Mesothelial cell of epicardium (in vitro differentiated cells): ENCODE results near the gene TCEA3. TPM values are rescaled to one million over a fixed set of nuclear protein-coding genes. Genes with fewer than 3 reads are reported as not detected.

Source experiments
- DNase-seq, 2 experiments: peaks; one replicate each; pipeline ENCODE4 v3.0.0; 2021; ENCODE audit warnings: low spot score in 2 of 2; ENCODE audit not compliant: unreplicated experiment in 2 of 2
- H3K27ac Mint-ChIP-seq: 2 replicates; pipeline ENCODE4 v1.8.0; 2021; ENCODE audit warnings: mixed read lengths
- H3K27me3 Mint-ChIP-seq: 2 replicates; pipeline ENCODE4 v1.8.0; 2021; ENCODE audit warnings: low read depth, mixed read lengths
- H3K36me3 Mint-ChIP-seq: 2 replicates; pipeline ENCODE4 v1.8.0; 2021; ENCODE audit warnings: mixed read lengths
- H3K4me1 Mint-ChIP-seq: 2 replicates; pipeline ENCODE4 v1.8.0; 2021; ENCODE audit warnings: mixed read lengths
- H3K4me3 Mint-ChIP-seq: 2 replicates; pipeline ENCODE4 v1.8.0; 2021; ENCODE audit warnings: mild to moderate bottlenecking, moderate library complexity, mixed read lengths
- H3K9me3 Mint-ChIP-seq: 2 replicates; pipeline ENCODE4 v1.8.0; 2021; ENCODE audit warnings: mixed read lengths
- CTCF ChIP-seq: fragments of 200-600 bp; sonication (generic); IDR thresholded peaks from one replicate; pipeline ENCODE4 v1.5.0; 2021; ENCODE audit warnings: antibody characterized with exemption; ENCODE audit not compliant: unreplicated experiment
- total RNA-seq: library from RNA; stranded (reverse); gene quantifications from 3 replicates; pipeline ENCODE4 v1.2.1, GENCODE V29; 2021

Gene TCEA3
- total RNA-seq, 1 donor from 2014 or later, result 10.0 TPM

GRCh38 chr1:23420778-23421177 lies 3.8 kb downstream of the TCEA3 start:
- Mint-ChIP-seq H3K27me3 (peaks cover 32% of the 10 kb centered on the region), H3K27ac (no peak overlapping the region)

GRCh38 chr1:23419180-23419579 lies 5.4 kb downstream of the TCEA3 start:
- DNase-seq, result no peak
- Mint-ChIP-seq H3K36me3 (no peaks in the 10 kb centered on the region), H3K4me1 (peaks cover 28% of the 10 kb centered on the region), H3K9me3 (no peaks in the 10 kb centered on the region), H3K4me3 (no peak overlapping the region), H3K27ac (no peak overlapping the region), H3K27me3 (peaks cover 21% of the 10 kb centered on the region)
- TF ChIP-seq CTCF, result no peak

More at GRCh38 chr1:23420778-23421177, 3.8 kb downstream of the TCEA3 start:
- Mint-ChIP-seq H3K36me3 (peaks cover under 1% of the 10 kb centered on the region), H3K4me3 (no peak overlapping the region), H3K9me3 (no peaks in the 10 kb centered on the region), H3K4me1 (peaks cover 30% of the 10 kb centered on the region)
- no peak for DNase-seq
- TF ChIP-seq CTCF, result no peak

GRCh38 chr1:23417570-23417969 lies 7.0 kb downstream of the TCEA3 start:
- Mint-ChIP-seq H3K27ac (no peak overlapping the region), H3K27me3 (peaks cover 12% of the 10 kb centered on the region), H3K4me1 (peaks cover 19% of the 10 kb centered on the region), H3K36me3 (no peaks in the 10 kb centered on the region), H3K4me3 (no peak overlapping the region), H3K9me3 (no peaks in the 10 kb centered on the region)
- DNase-seq, result no peak
- no peak for TF ChIP-seq CTCF

GRCh38 chr1:23416964-23417363 lies 7.6 kb downstream of the TCEA3 start:
- peaks cover 11% of the 10 kb centered on the region for H3K27me3 Mint-ChIP-seq

GRCh38 chr1:23408797-23409290 lies 15.7 kb downstream of the TCEA3 start:
- TF ChIP-seq CTCF, result no peak
- DNase-seq, result no peak
- peaks cover 23% of the 10 kb centered on the region for H3K4me1 Mint-ChIP-seq
- H3K4me3 Mint-ChIP-seq, result no peak overlapping the region
- no peaks in the 10 kb centered on the region for H3K27me3 Mint-ChIP-seq
- no peaks in the 10 kb centered on the region for H3K9me3 Mint-ChIP-seq
- H3K36me3 Mint-ChIP-seq, result no peaks in the 10 kb centered on the region
- H3K27ac Mint-ChIP-seq, result no peak overlapping the region

More at GRCh38 chr1:23416964-23417363, 7.6 kb downstream of the TCEA3 start:
- Mint-ChIP-seq H3K27ac (no peak overlapping the region), H3K9me3 (no peaks in the 10 kb centered on the region), H3K36me3 (no peaks in the 10 kb centered on the region), H3K4me1 (peaks cover 14% of the 10 kb centered on the region), H3K4me3 (no peak overlapping the region)
- TF ChIP-seq CTCF, result no peak
- DNase-seq, result no peak
